K562 (cell line): ENCODE results near the gene CALHM4. TPM values are rescaled to one million over a fixed set of nuclear protein-coding genes. Genes with fewer than 3 reads are reported as not detected.

Experiments
- ATAC-seq: fragments of 200-7000 bp; cut with Tn5 transposase; 3 replicates; pipeline ENCODE4 v1.9.1; 2020; ENCODE audit warnings: moderate library complexity
- BruUV-seq: library from RNA; stranded (reverse); fragments of 400-500 nt; replicated peaks from 2 replicates; lab custom pipeline; 2021; lab: Mats Ljungman, UMichigan
- CTCF ChIA-PET: fragments of 300-600 bp; formaldehyde crosslinking; extraction: SDS; loops from one replicate; lab custom pipeline; 2021; ENCODE audit warnings: low intra/inter-chr PET ratio; lab: Yijun Ruan, JAX
- POLR2A ChIA-PET: fragments of 300-600, 350-650 bp; sonication (Branson Sonifier 250); formaldehyde crosslinking; extraction: SDS; loops from one replicate; lab custom pipeline; 2021; ENCODE audit warnings: antibody characterized with exemption, inconsistent platforms; lab: Yijun Ruan, JAX
- DNase-seq, 4 experiments: peaks; one replicate each; pipeline versions ENCODE4 v3.0.0 to v3.0.0-alpha.2; 2011 to 2018; ENCODE audit warnings: low spot score in 3 of 4, mixed read lengths in 3 of 4; ENCODE audit errors: extremely low read depth in 1 of 4
- FAIRE-seq: peaks from 2 replicates; lab custom pipeline; 2011; peaks lifted over from hg19 to GRCh38; lab: Jason Lieb, UNC
- H2AFZ ChIP-seq: 2 replicates; pipeline ENCODE4 v1.6.0; 2011; ENCODE audit warnings: low read depth, low read length, control low read depth, inconsistent platforms
- H3K27ac ChIP-seq: fragments of 200-600 bp; 3 replicates; pipeline ENCODE4 v1.8.0; 2011; ENCODE audit warnings: low read depth, mild to moderate bottlenecking, control low read depth, inconsistent platforms, low read length, moderate library complexity, mixed read lengths; ENCODE audit errors: extremely low read depth
- H3K27me3 ChIP-seq, 2 experiments: fragments of 300-600 bp in 1 of 2; 2 replicates in 1 of 2; 3 replicates in 1 of 2; pipeline versions ENCODE4 v1.6.0 to v1.8.0; 2011; ENCODE audit warnings: inconsistent platforms in 2 of 2, low read length in 2 of 2, mild to moderate bottlenecking in 1 of 2, mixed read lengths in 1 of 2, moderate library complexity in 1 of 2; ENCODE audit not compliant: control insufficient read depth in 2 of 2, insufficient read depth in 2 of 2
- H3K36me3 ChIP-seq: fragments of 300-600 bp; 3 replicates; pipeline ENCODE4 v1.8.0; 2011; ENCODE audit warnings: mild to moderate bottlenecking, low read length, inconsistent platforms; ENCODE audit not compliant: control insufficient read depth, insufficient read depth
- H3K4me1 ChIP-seq, 2 experiments: fragments of 200-600 bp in 1 of 2; replicated peaks in 1 of 2; 2 replicates in 1 of 2; 3 replicates in 1 of 2; pipeline versions ENCODE4 v1.5.1 to v1.8.0; 2011; ENCODE audit warnings: inconsistent platforms in 2 of 2, low read length in 2 of 2, mild to moderate bottlenecking in 1 of 2, mixed read lengths in 1 of 2, moderate library complexity in 1 of 2; ENCODE audit not compliant: control insufficient read depth in 2 of 2, insufficient read depth in 2 of 2
- H3K4me2 ChIP-seq: 2 replicates; pipeline ENCODE4 v1.6.1; 2011; ENCODE audit warnings: low read length, control low read depth, inconsistent platforms, mixed read lengths; ENCODE audit not compliant: insufficient read depth
- H3K4me3 ChIP-seq: fragments of 200-600 bp; sonication (generic), shearing (Covaris generic); 2 replicates; pipeline ENCODE4 v1.5.1; 2016; ENCODE audit warnings: control low read depth, inconsistent platforms
- H3K79me2 ChIP-seq: fragments of 200-600 bp; 3 replicates; pipeline ENCODE4 v1.8.0; 2011; ENCODE audit warnings: low read length, inconsistent platforms; ENCODE audit not compliant: control insufficient read depth, insufficient read depth
- H3K9ac ChIP-seq, 2 experiments: 2 replicates each; pipeline versions ENCODE4 v1.6.0 to v1.6.1; 2011; ENCODE audit warnings: low read depth in 2 of 2, low read length in 2 of 2, control low read depth in 1 of 2, inconsistent platforms in 1 of 2, mild to moderate bottlenecking in 1 of 2, mixed read lengths in 1 of 2; ENCODE audit not compliant: insufficient read depth in 1 of 2
- H3K9me1 ChIP-seq: one replicate; pipeline ENCODE4 v1.6.0; 2011; ENCODE audit warnings: inconsistent platforms, mild to moderate bottlenecking, low read length, moderate library complexity; ENCODE audit not compliant: control insufficient read depth, insufficient read depth
- H3K9me3 ChIP-seq: replicated peaks from 2 replicates; pipeline ENCODE4 v1.5.1; 2011; ENCODE audit warnings: low read depth, low read length, inconsistent platforms; ENCODE audit not compliant: control insufficient read depth, insufficient read depth
- H4K20me1 ChIP-seq: replicated peaks from 2 replicates; pipeline ENCODE4 v1.6.1; 2011; ENCODE audit warnings: low read length, inconsistent platforms, mixed read lengths; ENCODE audit not compliant: control insufficient read depth, insufficient read depth
- BMI1 ChIP-seq: fragments of 150-350 bp; IDR thresholded peaks from 2 replicates; pipeline ENCODE4 v1.6.1; 2014; ENCODE audit warnings: low read length
- C11orf30 ChIP-seq: fragments of 450-650 bp; IDR thresholded peaks from 2 replicates; pipeline ENCODE4 v1.6.1; 2016; ENCODE audit warnings: low read depth, mild to moderate bottlenecking
- CBX3 ChIP-seq, 2 experiments: IDR thresholded peaks; 1 replicate in 1 of 2; 2 replicates in 1 of 2; pipeline ENCODE4 v1.6.1; 2012; ENCODE audit warnings: inconsistent platforms in 2 of 2, low read length in 2 of 2, borderline replicate concordance in 1 of 2, control low read depth in 1 of 2
- GABPB2 ChIP-seq: fragments of 250-450 bp; sonication (Bioruptor Pico); conservative IDR thresholded peaks from 2 replicates; pipeline ENCODE4 v1.5.1; 2021; ENCODE audit warnings: mild to moderate bottlenecking
- LCOR ChIP-seq: sonication (generic); formaldehyde crosslinking; IDR thresholded peaks from 2 replicates; pipeline ENCODE4 v1.8.0; 2022; ENCODE audit warnings: mild to moderate bottlenecking, missing genetic modification reagents
- NFYB ChIP-seq: IDR thresholded peaks from 2 replicates; pipeline ENCODE4 v1.6.1; 2011; ENCODE audit warnings: mild to moderate bottlenecking, moderate library complexity; ENCODE audit not compliant: insufficient read length; ENCODE audit errors: extremely low read depth
- PHF8 ChIP-seq: fragments of 200-600 bp; sonication (generic); IDR thresholded peaks from 2 replicates; pipeline ENCODE4 v1.6.1; 2012; ENCODE audit warnings: mixed run types, mild to moderate bottlenecking, inconsistent platforms, low read length, moderate library complexity, borderline replicate concordance
- POLR2G ChIP-seq: fragments of 200-400 bp; formaldehyde crosslinking; IDR thresholded peaks from 2 replicates; pipeline ENCODE4 v1.6.1; 2017; ENCODE audit warnings: low read depth, mild to moderate bottlenecking, antibody characterized with exemption, low read length, moderate library complexity
- RB1 ChIP-seq: fragments of 450-650 bp; IDR thresholded peaks from 2 replicates; pipeline ENCODE4 v1.6.1; 2017; ENCODE audit warnings: low read depth, mild to moderate bottlenecking
- RBBP5 ChIP-seq: fragments of 200-600 bp; sonication (generic); IDR thresholded peaks from 2 replicates; pipeline ENCODE4 v1.6.1; 2012; ENCODE audit warnings: borderline replicate concordance, mild to moderate bottlenecking, low read length, control low read depth, inconsistent platforms; ENCODE audit not compliant: insufficient read depth, poor library complexity, severe bottlenecking
- RFX1 ChIP-seq: fragments of 450-650 bp; IDR thresholded peaks from 2 replicates; pipeline ENCODE4 v1.6.1; 2016; ENCODE audit warnings: mild to moderate bottlenecking, moderate library complexity
- RNF2 ChIP-seq: sonication (generic); IDR thresholded peaks from 2 replicates; pipeline ENCODE4 v1.6.1; 2016
- SMAD1 ChIP-seq: fragments of 150-350 bp; IDR thresholded peaks from 2 replicates; pipeline ENCODE4 v1.6.1; 2014; ENCODE audit warnings: low read length, low read depth; ENCODE audit not compliant: partially characterized antibody
- SMARCA5 ChIP-seq: fragments of 450-650 bp; IDR thresholded peaks from 2 replicates; pipeline ENCODE4 v1.6.1; 2016
- STAT5B ChIP-seq: fragments of 250-450 bp; sonication (Bioruptor Pico); IDR thresholded peaks from 2 replicates; pipeline ENCODE4 v1.8.0; 2021; ENCODE audit warnings: mild to moderate bottlenecking, inconsistent platforms
- ZFX ChIP-seq: sonication (generic); formaldehyde crosslinking; IDR thresholded peaks from 2 replicates; pipeline ENCODE4 v1.8.0; 2022; ENCODE audit warnings: mild to moderate bottlenecking, missing genetic modification reagents, moderate library complexity
- ZNF263 ChIP-seq: sonication (generic); formaldehyde crosslinking; IDR thresholded peaks from 2 replicates; pipeline ENCODE4 v1.8.0; 2022; ENCODE audit warnings: mild to moderate bottlenecking, missing genetic modification reagents, borderline replicate concordance
- ZNF695 ChIP-seq: fragments of 450-650 bp; formaldehyde crosslinking; IDR thresholded peaks from 2 replicates; pipeline ENCODE4 v1.4.0; 2020; ENCODE audit warnings: mild to moderate bottlenecking, moderate library complexity
- WGBS: fragments of 100-300 bp; shearing (Covaris generic); methylation state at CpG from one replicate; pipeline ENCODE4 v1.1.6; 2016; ENCODE audit warnings: low coverage, mixed read lengths; ENCODE audit not compliant: insufficient coverage; ENCODE audit errors: missing lambda C conversion rate; 5-methylcytosine and 5-hydroxymethylcytosine counted together
- in situ Hi-C: fragments of 300-500 bp; cut with MboI; formaldehyde crosslinking; loops from 4 replicates; pipeline ENCODE4 v1.15.0; 2018; ENCODE audit warnings: inconsistent platforms, mixed read lengths
- intact Hi-C: fragments of 100-400 bp; cut with micrococcal nuclease; formaldehyde crosslinking; loops from 2 replicates; pipeline ENCODE4 v1.14.2; 2022
- polyA plus RNA-seq, 8 experiments: library from polyadenylated mRNA; depleted of rRNA in 4 of 8; stranded (reverse) in 5 of 8; unstranded in 3 of 8; fragments of >200 nt; fragmentation: Nextera tagmentation in 2 of 8; fragmentation: Illumina TruSeq in 1 of 8; extraction: Ambion mirVana in 2 of 8; extraction: Trizol in 1 of 8; gene quantifications; 2 replicates each; pipeline versions ENCODE4 v1.2.1 to v1.2.3, GENCODE V29; 2011 to 2014; ENCODE audit warnings: inconsistent platforms in 1 of 8, missing spikeins in 1 of 8
- total RNA-seq, 7 experiments: library from RNA; depleted of rRNA in 6 of 7; stranded (reverse); fragments of >200 nt in 6 of 7; fragmentation: Illumina TruSeq in 2 of 7; extraction: Trizol in 2 of 7; gene quantifications; 2 replicates each; pipeline versions ENCODE4 v1.2.1 to v1.2.3, GENCODE V29; 2011 to 2021; ENCODE audit warnings: low replicate concordance in 1 of 7
- TF ChIP-seq, protein P1 (sequence below): fragments of 450-650 bp; IDR thresholded peaks from 2 replicates; pipeline ENCODE4 v1.6.1; 2016
- TF ChIP-seq, protein P2 (sequence below): IDR thresholded peaks from 2 replicates; pipeline ENCODE4 v1.6.1; 2014; ENCODE audit warnings: antibody characterized with exemption

CALHM4 gene
- total and polyA plus RNA-seq, 9 of the 15 experiments (the other 6 are each of a cell fraction or from before 2014, with no cell fraction given): not detected

- no peaks in the 10 kb centered on the region for H3K9me1 ChIP-seq
- in situ Hi-C loops (no loop called here), intact Hi-C loops (loop anchor here (2.0 kb wide), 1 partner anchor 292 kb away; the partner anchor contains the start of gene TSPYL1)
- H4K20me1 ChIP-seq: no peaks in the 10 kb centered on the region
- CTCF ChIA-PET: no interaction called here
- peak within 1 kb of the TSS; percentile 97 for H3K4me2 ChIP-seq
- no peaks in the 10 kb centered on the region for H3K9me3 ChIP-seq
- POLR2A ChIA-PET: interaction anchor here (0.6 to 2.5 kb wide), 10 partner anchors 8 to 1609 kb away, joined by 3 to 11 read pairs (median 3); partner anchors contain the start of gene TSPYL1
- H3K79me2 ChIP-seq: peaks cover 52% of the 10 kb centered on the region
- BruUV-seq: no TSS peak
- peaks cover 26% of the 10 kb centered on the region; the same call in 2 of the 3 replicates for H3K36me3 ChIP-seq
- peak within 1 kb of the TSS; percentile 82 for H3K4me3 ChIP-seq
- H3K27ac ChIP-seq: peak within 1 kb of the TSS; percentile 83
- peaks cover 0 to 22% of the 10 kb centered on the region in 2 experiments; a peak in 4 of 5 replicates for H3K4me1 ChIP-seq
- no peaks in the 10 kb centered on the region for H3K27me3 ChIP-seq
- FAIRE-seq (peak; percentile 98), DNase-seq (peak; percentile 91 to 99 (median 94)), ATAC-seq (peak; percentile 95)
- WGBS: under 1% methylated on average over 62 of the region's 62 CpGs
- H2AFZ ChIP-seq: peak within 1 kb of the TSS; percentile 96
- H3K9ac ChIP-seq: peak within 1 kb of the TSS; percentile 86 to 97
- TF ChIP-seq GABPB2 (CRISPR knock-in tag) (no peak), STAT5B (no peak), NFYB (peak; percentile 94), SMAD1 (peak; percentile 25), RNF2 (peak; percentile 83), BMI1 (peak; percentile 26; the same call in 1 of the 2 replicates), ZNF263 (CRISPR knock-in tag) (peak; percentile 30; the same call in 1 of the 2 replicates), CBX3 (IDR thresholded peaks at IDR 0.05; ENCODE audit: borderline replicate concordance in 1 of 2, low read length in 2 of 2) (peak in 1 of 2 experiments; percentile 70; a peak in 1 of 3 replicates), LCOR (CRISPR knock-in tag) (0 out of 2 replicates have a peak, but pooled peaks have one; percentile 73), RBBP5 (peak; percentile 99), ZNF695 (CRISPR knock-in tag) (no peak), ZFX (CRISPR knock-in tag) (peak; percentile 100), POLR2G (peak; percentile 97), RFX1 (no peak), SMARCA5 (no peak), PHF8 (peak; percentile 85), RB1 (peak; percentile 85), C11orf30 (peak; percentile 96)
- TF ChIP-seq, protein P1, sequence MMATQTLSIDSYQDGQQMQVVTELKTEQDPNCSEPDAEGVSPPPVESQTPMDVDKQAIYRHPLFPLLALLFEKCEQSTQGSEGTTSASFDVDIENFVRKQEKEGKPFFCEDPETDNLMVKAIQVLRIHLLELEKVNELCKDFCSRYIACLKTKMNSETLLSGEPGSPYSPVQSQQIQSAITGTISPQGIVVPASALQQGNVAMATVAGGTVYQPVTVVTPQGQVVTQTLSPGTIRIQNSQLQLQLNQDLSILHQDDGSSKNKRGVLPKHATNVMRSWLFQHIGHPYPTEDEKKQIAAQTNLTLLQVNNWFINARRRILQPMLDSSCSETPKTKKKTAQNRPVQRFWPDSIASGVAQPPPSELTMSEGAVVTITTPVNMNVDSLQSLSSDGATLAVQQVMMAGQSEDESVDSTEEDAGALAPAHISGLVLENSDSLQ: no peak; the same call in 1 of the 2 replicates
- TF ChIP-seq, protein P2, sequence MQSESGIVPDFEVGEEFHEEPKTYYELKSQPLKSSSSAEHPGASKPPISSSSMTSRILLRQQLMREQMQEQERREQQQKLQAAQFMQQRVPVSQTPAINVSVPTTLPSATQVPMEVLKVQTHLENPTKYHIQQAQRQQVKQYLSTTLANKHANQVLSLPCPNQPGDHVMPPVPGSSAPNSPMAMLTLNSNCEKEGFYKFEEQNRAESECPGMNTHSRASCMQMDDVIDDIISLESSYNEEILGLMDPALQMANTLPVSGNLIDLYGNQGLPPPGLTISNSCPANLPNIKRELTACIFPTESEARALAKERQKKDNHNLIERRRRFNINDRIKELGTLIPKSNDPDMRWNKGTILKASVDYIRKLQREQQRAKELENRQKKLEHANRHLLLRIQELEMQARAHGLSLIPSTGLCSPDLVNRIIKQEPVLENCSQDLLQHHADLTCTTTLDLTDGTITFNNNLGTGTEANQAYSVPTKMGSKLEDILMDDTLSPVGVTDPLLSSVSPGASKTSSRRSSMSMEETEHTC: 0 out of 2 replicates have a peak, but pooled peaks have one; percentile 35
These were observed 17.5 kb downstream of the CALHM4 start, which contains the start of gene RWDD1 for GRCh38 chr6:116570856-116571682. TSS of gene RWDD1 (plus strand) at chr6:116571504. CDS start at chr6:116571583, 79 bp downstream.
